ENCODE results near the gene PSMA2.

Gene PSMA2

DNA sequence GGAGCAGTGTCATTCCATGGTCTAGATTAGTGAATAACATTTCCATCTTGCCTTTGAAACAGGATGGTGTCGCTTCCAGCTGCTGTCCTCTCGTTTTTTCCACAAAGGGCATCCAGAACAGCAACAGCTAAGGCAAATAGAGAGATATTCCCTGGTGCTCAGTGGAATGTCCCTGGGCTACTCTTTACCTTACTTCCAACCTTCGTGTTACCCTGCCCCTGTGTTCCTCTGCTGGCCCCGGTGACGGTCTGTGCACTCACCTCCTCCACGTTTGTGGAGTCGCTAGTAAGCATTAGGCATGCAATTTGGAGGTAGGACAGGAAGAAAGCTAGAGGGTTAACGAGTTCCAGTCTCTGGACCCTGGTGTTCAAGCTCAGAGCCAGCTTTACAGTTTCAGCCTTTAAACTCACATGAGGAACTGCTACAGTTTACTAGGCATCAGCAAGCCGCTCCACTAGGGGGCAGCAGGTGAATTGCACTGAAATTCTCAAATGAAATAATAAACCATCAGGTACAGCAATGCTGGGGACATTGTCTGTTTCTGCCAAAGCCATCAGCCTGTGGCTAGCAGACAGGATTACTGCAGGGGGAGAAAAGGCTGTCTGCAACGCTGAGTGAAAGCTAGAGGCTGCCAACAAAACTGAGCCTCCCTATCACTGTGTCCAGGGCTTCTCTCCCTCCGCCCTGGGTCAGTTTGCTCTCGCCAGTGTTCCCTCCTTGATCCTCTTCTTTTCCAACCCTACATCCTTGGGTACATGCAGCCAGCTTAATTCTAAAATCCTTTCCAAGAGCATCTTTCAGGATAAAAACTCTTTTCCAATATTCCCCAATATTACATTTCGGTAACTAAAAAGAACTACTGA is 9.2 kb upstream of the PSMA2 start:
- H3K14ac ChIP-seq (ENCODE audit: low read length in 2 of 2) = no peak overlapping the region
- H3K4me3 ChIP-seq (ENCODE audit: insufficient read depth in 1 of 2, low read depth in 1 of 2, low read length in 2 of 2) = no peak overlapping the region
- H3K18ac ChIP-seq (ENCODE audit: low read depth in 1 of 2, low read length in 2 of 2) = peak overlapping the region in 1 of 2 experiments; percentile 69
- H4K8ac ChIP-seq (ENCODE audit: low read length) = no peak overlapping the region
- peak; percentile 72 for DNase-seq
- no peak overlapping the region for H3K4me2 ChIP-seq (ENCODE audit: low read length, poor library complexity, severe bottlenecking)
- H3K27me3 ChIP-seq (ENCODE audit: control insufficient read depth in 1 of 2, insufficient read depth in 1 of 2, low read length in 2 of 2) = no peaks in the 10 kb centered on the region
- H3K9me3 ChIP-seq (ENCODE audit: control insufficient read depth, low read length) = no peaks in the 10 kb centered on the region
- no peak overlapping the region for H3K23ac ChIP-seq (ENCODE audit: low read length in 2 of 2)
- H3K4ac ChIP-seq (ENCODE audit: low read depth in 1 of 2, low read length in 2 of 2) = no peak overlapping the region
- H3K27ac ChIP-seq (ENCODE audit: low read length, poor library complexity, severe bottlenecking) = no peak overlapping the region
- no peak overlapping the region for H2AFZ ChIP-seq (ENCODE audit: low read depth, low read length)
- peaks cover 2% of the 10 kb centered on the region for H3K4me1 ChIP-seq (ENCODE audit: control insufficient read depth, insufficient read depth, low read depth, low read length)
- H2BK15ac ChIP-seq (ENCODE audit: low read depth, poor library complexity, severe bottlenecking) = no peak overlapping the region
- H2BK12ac ChIP-seq (ENCODE audit: low read length in 2 of 2) = peak overlapping the region in 1 of 2 experiments; percentile 89
- peaks cover 7 to 37% of the 10 kb centered on the region in 2 experiments for H3K36me3 ChIP-seq (ENCODE audit: control insufficient read depth in 1 of 2, insufficient read depth in 2 of 2, low read depth in 1 of 2, low read length in 2 of 2)
- 58% methylated on average over 13 of the region's 13 CpGs for WGBS
- no peak overlapping the region for H4K91ac ChIP-seq (ENCODE audit: low read length)
- H3K9ac ChIP-seq (ENCODE audit: low read length) = no peak overlapping the region
- H2AK5ac ChIP-seq (ENCODE audit: low read length, severe bottlenecking) = peak overlapping the region; percentile 58
- no peak overlapping the region for H2BK5ac ChIP-seq (ENCODE audit: low read depth, low read length, poor library complexity, severe bottlenecking)
- H2BK120ac ChIP-seq (ENCODE audit: low read depth, low read length) = no peak overlapping the region
- H3K79me1 ChIP-seq (replicated peaks; ENCODE audit: low read length, poor library complexity, severe bottlenecking) = peaks cover 2% of the 10 kb centered on the region

DNA sequence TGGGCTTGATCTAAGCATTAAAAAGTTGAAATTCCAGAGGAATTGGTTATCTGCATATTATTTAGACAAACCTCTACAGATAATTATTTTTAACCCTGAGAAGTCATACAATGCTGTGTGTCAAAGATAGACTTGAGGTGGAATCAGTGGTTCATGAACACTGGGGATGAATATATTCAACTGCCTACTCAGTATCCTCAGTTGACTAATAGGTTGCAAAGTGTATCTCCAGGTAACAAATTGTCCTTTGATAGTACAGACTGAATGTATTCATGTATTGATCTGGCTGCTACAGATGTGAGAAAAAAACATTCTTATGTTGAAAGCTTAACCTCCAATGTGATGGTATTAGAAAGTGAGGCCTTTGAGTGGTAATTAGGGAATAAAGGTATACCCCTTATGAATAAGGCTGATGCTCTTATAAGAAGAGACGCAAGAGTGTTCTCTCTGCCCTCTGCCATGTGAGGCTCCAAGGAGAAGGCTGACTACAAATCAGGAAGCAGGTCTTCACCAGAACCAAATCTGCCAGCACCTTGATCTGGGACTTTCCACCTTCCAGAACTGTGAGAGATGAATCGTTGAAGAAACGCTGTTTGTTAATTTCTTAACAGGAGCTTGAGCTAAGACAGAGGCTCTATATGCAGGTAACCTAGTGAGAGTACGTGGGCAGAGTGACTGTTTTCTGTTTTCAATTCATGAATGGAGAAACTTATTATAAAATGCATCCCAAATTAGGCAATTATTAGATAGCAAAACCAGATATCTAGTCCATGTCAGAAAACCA is 7.7 kb upstream of the PSMA2 start:
- Histone ChIP-seq H3K4me1 (ENCODE audit: control insufficient read depth, insufficient read depth, low read depth, low read length) (peaks cover 2% of the 10 kb centered on the region), H3K4me2 (ENCODE audit: low read length, poor library complexity, severe bottlenecking) (no peak overlapping the region), H3K27ac (ENCODE audit: low read length, poor library complexity, severe bottlenecking) (no peak overlapping the region), H3K79me1 (replicated peaks; ENCODE audit: low read length, poor library complexity, severe bottlenecking) (peaks cover 7% of the 10 kb centered on the region), H2BK12ac (ENCODE audit: low read length in 2 of 2) (no peak overlapping the region), H3K18ac (ENCODE audit: low read depth in 1 of 2, low read length in 2 of 2) (no peak overlapping the region), H3K23ac (ENCODE audit: low read length in 2 of 2) (no peak overlapping the region), H2BK5ac (ENCODE audit: low read depth, low read length, poor library complexity, severe bottlenecking) (no peak overlapping the region), H4K91ac (ENCODE audit: low read length) (no peak overlapping the region), H3K27me3 (ENCODE audit: control insufficient read depth in 1 of 2, insufficient read depth in 1 of 2, low read length in 2 of 2) (no peaks in the 10 kb centered on the region), H3K4ac (ENCODE audit: low read depth in 1 of 2, low read length in 2 of 2) (no peak overlapping the region), H3K9ac (ENCODE audit: low read length) (no peak overlapping the region), H3K9me3 (ENCODE audit: control insufficient read depth, low read length) (no peaks in the 10 kb centered on the region), H3K4me3 (ENCODE audit: insufficient read depth in 1 of 2, low read depth in 1 of 2, low read length in 2 of 2) (no peak overlapping the region), H2BK15ac (ENCODE audit: low read depth, poor library complexity, severe bottlenecking) (no peak overlapping the region), H2AK5ac (ENCODE audit: low read length, severe bottlenecking) (no peak overlapping the region), H2BK120ac (ENCODE audit: low read depth, low read length) (no peak overlapping the region), H4K8ac (ENCODE audit: low read length) (no peak overlapping the region), H3K14ac (ENCODE audit: low read length in 2 of 2) (no peak overlapping the region), H2AFZ (ENCODE audit: low read depth, low read length) (no peak overlapping the region), H3K36me3 (ENCODE audit: control insufficient read depth in 1 of 2, insufficient read depth in 2 of 2, low read depth in 1 of 2, low read length in 2 of 2) (peaks cover 9 to 53% of the 10 kb centered on the region in 2 experiments)
- DNase-seq = no peak
- WGBS = 98% methylated on average over 4 of the region's 4 CpGs

DNA sequence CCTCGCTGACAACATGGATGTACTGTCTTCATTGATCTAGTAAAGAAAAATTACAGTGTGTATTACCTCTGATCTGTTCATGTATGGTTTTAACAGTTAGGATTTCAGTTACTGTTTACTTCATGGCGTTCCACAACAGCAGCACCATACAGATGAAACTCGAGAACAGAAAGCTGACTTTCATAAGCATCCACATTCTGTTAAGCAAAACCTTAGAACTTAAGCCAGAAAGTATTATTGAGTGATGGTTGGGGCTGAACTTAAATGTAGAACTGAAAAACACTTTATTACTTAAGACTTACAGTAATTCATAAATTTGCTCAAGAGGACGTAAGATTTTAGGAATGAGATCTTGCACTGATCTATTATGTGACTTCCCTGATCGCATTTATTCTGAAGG is 3.9 kb upstream of the PSMA2 start:
- peaks cover 9 to 53% of the 10 kb centered on the region in 2 experiments for H3K36me3 ChIP-seq (ENCODE audit: control insufficient read depth in 1 of 2, insufficient read depth in 2 of 2, low read depth in 1 of 2, low read length in 2 of 2)
- no peak overlapping the region for H2BK5ac ChIP-seq (ENCODE audit: low read depth, low read length, poor library complexity, severe bottlenecking)
- peaks cover 2% of the 10 kb centered on the region for H3K4me1 ChIP-seq (ENCODE audit: control insufficient read depth, insufficient read depth, low read depth, low read length)
- 100% methylated on average over 3 of the region's 5 CpGs for WGBS
- no peak overlapping the region for H2BK12ac ChIP-seq (ENCODE audit: low read length in 2 of 2)
- H3K9me3 ChIP-seq (ENCODE audit: control insufficient read depth, low read length) = no peaks in the 10 kb centered on the region
- H2BK15ac ChIP-seq (ENCODE audit: low read depth, poor library complexity, severe bottlenecking) = no peak overlapping the region
- H3K14ac ChIP-seq (ENCODE audit: low read length in 2 of 2) = no peak overlapping the region
- peaks cover 7% of the 10 kb centered on the region for H3K79me1 ChIP-seq (replicated peaks; ENCODE audit: low read length, poor library complexity, severe bottlenecking)
- no peak overlapping the region for H3K4me2 ChIP-seq (ENCODE audit: low read length, poor library complexity, severe bottlenecking)
- no peak for DNase-seq
- no peak overlapping the region for H3K23ac ChIP-seq (ENCODE audit: low read length in 2 of 2)
- no peaks in the 10 kb centered on the region for H3K27me3 ChIP-seq (ENCODE audit: control insufficient read depth in 1 of 2, insufficient read depth in 1 of 2, low read length in 2 of 2)
- no peak overlapping the region for H3K27ac ChIP-seq (ENCODE audit: low read length, poor library complexity, severe bottlenecking)
- H3K4ac ChIP-seq (ENCODE audit: low read depth in 1 of 2, low read length in 2 of 2) = no peak overlapping the region
- no peak overlapping the region for H2AFZ ChIP-seq (ENCODE audit: low read depth, low read length)
- H2BK120ac ChIP-seq (ENCODE audit: low read depth, low read length) = no peak overlapping the region
- H4K91ac ChIP-seq (ENCODE audit: low read length) = no peak overlapping the region
- H2AK5ac ChIP-seq (ENCODE audit: low read length, severe bottlenecking) = no peak overlapping the region
- H3K18ac ChIP-seq (ENCODE audit: low read depth in 1 of 2, low read length in 2 of 2) = no peak overlapping the region
- no peak overlapping the region for H3K9ac ChIP-seq (ENCODE audit: low read length)
- no peak overlapping the region for H3K4me3 ChIP-seq (ENCODE audit: insufficient read depth in 1 of 2, low read depth in 1 of 2, low read length in 2 of 2)
- H4K8ac ChIP-seq (ENCODE audit: low read length) = no peak overlapping the region

DNA sequence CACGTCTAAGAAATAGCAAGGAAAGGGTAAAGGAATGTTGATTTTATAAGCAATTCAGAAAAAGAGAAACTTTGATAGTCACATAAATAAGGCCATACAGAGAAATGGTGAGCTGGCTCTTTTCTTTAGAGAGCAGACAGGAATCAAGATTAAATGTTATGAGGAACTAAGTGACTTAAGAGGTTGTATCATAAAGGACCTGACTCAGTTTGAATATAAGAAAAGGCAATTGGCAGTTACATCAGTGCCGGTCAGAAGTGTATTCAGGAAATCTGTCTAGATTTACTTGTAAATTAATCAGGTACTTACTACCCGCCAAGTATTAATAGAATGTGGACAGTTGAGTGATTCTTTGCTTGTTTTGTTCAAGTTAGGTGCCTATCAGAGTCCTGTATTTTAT is 2.3 kb upstream of the PSMA2 start:
- Histone ChIP-seq H3K23ac (ENCODE audit: low read length in 2 of 2) (no peak overlapping the region), H2BK5ac (ENCODE audit: low read depth, low read length, poor library complexity, severe bottlenecking) (no peak overlapping the region)
- 94% methylated on average over 3 of the region's 3 CpGs for WGBS

More for the DNA sequence above, 2.3 kb upstream of the PSMA2 start:
- H3K4me1 ChIP-seq (ENCODE audit: control insufficient read depth, insufficient read depth, low read depth, low read length) = peaks cover 5% of the 10 kb centered on the region
- peaks cover 7% of the 10 kb centered on the region for H3K79me1 ChIP-seq (replicated peaks; ENCODE audit: low read length, poor library complexity, severe bottlenecking)
- no peak overlapping the region for H3K14ac ChIP-seq (ENCODE audit: low read length in 2 of 2)
- no peak overlapping the region for H3K18ac ChIP-seq (ENCODE audit: low read depth in 1 of 2, low read length in 2 of 2)
- no peak overlapping the region for H2BK15ac ChIP-seq (ENCODE audit: low read depth, poor library complexity, severe bottlenecking)
- no peak overlapping the region for H2AFZ ChIP-seq (ENCODE audit: low read depth, low read length)
- no peaks in the 10 kb centered on the region for H3K9me3 ChIP-seq (ENCODE audit: control insufficient read depth, low read length)
- no peaks in the 10 kb centered on the region for H3K27me3 ChIP-seq (ENCODE audit: control insufficient read depth in 1 of 2, insufficient read depth in 1 of 2, low read length in 2 of 2)
- H3K36me3 ChIP-seq (ENCODE audit: control insufficient read depth in 1 of 2, insufficient read depth in 2 of 2, low read depth in 1 of 2, low read length in 2 of 2) = peaks cover 9 to 42% of the 10 kb centered on the region in 2 experiments
- no peak overlapping the region for H3K9ac ChIP-seq (ENCODE audit: low read length)
- H3K4ac ChIP-seq (ENCODE audit: low read depth in 1 of 2, low read length in 2 of 2) = no peak overlapping the region
- no peak overlapping the region for H3K4me3 ChIP-seq (ENCODE audit: insufficient read depth in 1 of 2, low read depth in 1 of 2, low read length in 2 of 2)
- H2AK5ac ChIP-seq (ENCODE audit: low read length, severe bottlenecking) = no peak overlapping the region
- no peak overlapping the region for H2BK120ac ChIP-seq (ENCODE audit: low read depth, low read length)
- H3K4me2 ChIP-seq (ENCODE audit: low read length, poor library complexity, severe bottlenecking) = no peak overlapping the region
- no peak overlapping the region for H3K27ac ChIP-seq (ENCODE audit: low read length, poor library complexity, severe bottlenecking)
- H2BK12ac ChIP-seq (ENCODE audit: low read length in 2 of 2) = no peak overlapping the region
- H4K8ac ChIP-seq (ENCODE audit: low read length) = no peak overlapping the region
- H4K91ac ChIP-seq (ENCODE audit: low read length) = no peak overlapping the region
- no peak for DNase-seq
